Activated B cell treated with CpG ODN at 0.5 μM for 24 hours (primary cell): ENCODE measurements around the gene CEP126. TPM values are rescaled to one million over a fixed set of nuclear protein-coding genes. Genes with fewer than 3 reads are reported as not detected.

ENCODE experiments used
- ATAC-seq: fragments of 200-7000 bp; cut with Tn5 transposase; one replicate; pipeline ENCODE4 v1.10.0; 2021; ENCODE audit warnings: low read depth, mild to moderate bottlenecking, moderate library complexity
- CTCF ChIA-PET: fragments of 350-600 bp; sonication (Branson Sonifier 250); formaldehyde crosslinking; loops from one replicate; lab custom pipeline; 2021; ENCODE audit warnings: antibody characterized with exemption; lab: Charles Lee
- POLR2A ChIA-PET: fragments of 350-600 bp; sonication (Branson Sonifier 250); formaldehyde crosslinking; loops from one replicate; lab custom pipeline; 2021; ENCODE audit warnings: antibody characterized with exemption; lab: Charles Lee
- DNase-seq: peaks from one replicate; pipeline ENCODE4 v3.0.0; 2022
- H3K27ac Mint-ChIP-seq: one replicate; pipeline ENCODE4 v1.8.0; 2020; ENCODE audit warnings: mixed read lengths
- H3K27me3 Mint-ChIP-seq: one replicate; pipeline ENCODE4 v1.8.0; 2021; ENCODE audit warnings: mixed read lengths
- H3K36me3 Mint-ChIP-seq: one replicate; pipeline ENCODE4 v1.8.0; 2021; ENCODE audit warnings: low read depth, mixed read lengths
- H3K4me1 Mint-ChIP-seq: one replicate; pipeline ENCODE4 v1.8.0; 2021; ENCODE audit warnings: mixed read lengths
- H3K4me3 Mint-ChIP-seq: one replicate; pipeline ENCODE4 v1.8.0; 2020; ENCODE audit warnings: mild to moderate bottlenecking, mixed read lengths
- H3K9me3 Mint-ChIP-seq: one replicate; pipeline ENCODE4 v1.8.0; 2020; ENCODE audit warnings: mixed read lengths
- CTCF ChIP-seq: fragments of 200-600 bp; IDR thresholded peaks from one replicate; pipeline ENCODE4 v1.8.0; 2022; ENCODE audit warnings: antibody characterized with exemption, mild to moderate bottlenecking
- intact Hi-C: fragments of 100-400 bp; cut with micrococcal nuclease; formaldehyde crosslinking; loops from one replicate; pipeline ENCODE4 v1.15.1; 2024
- total RNA-seq: library from RNA; stranded (reverse); gene quantifications from 2 replicates; pipeline ENCODE4 v1.2.3, GENCODE V29; 2022

The CEP126 gene
- total RNA-seq, 1 donor from 2014 or later, result 1.5 TPM

GRCh38 chr11:101923554-101923953, 8.7 kb downstream of the CEP126 start:
- no peak for TF ChIP-seq CTCF
- H3K27me3 Mint-ChIP-seq, result no peaks in the 10 kb centered on the region
- no peak for ATAC-seq
- ChIA-PET POLR2A (no interaction called here), CTCF (no interaction called here)
- H3K4me1 Mint-ChIP-seq, result no peaks in the 10 kb centered on the region
- H3K36me3 Mint-ChIP-seq, result no peaks in the 10 kb centered on the region
- intact Hi-C loops, result no loop called here
- H3K27ac Mint-ChIP-seq, result no peak overlapping the region
- no peak overlapping the region for H3K4me3 Mint-ChIP-seq
- H3K9me3 Mint-ChIP-seq, result peaks cover 2% of the 10 kb centered on the region
- no peak for DNase-seq

GRCh38 chr11:101929294-101929915, 14.6 kb downstream of the CEP126 start:
- no peak overlapping the region for H3K27ac Mint-ChIP-seq
- POLR2A ChIA-PET, result no interaction called here
- DNase-seq, result no peak
- H3K4me1 Mint-ChIP-seq, result no peaks in the 10 kb centered on the region
- no peak for TF ChIP-seq CTCF
- intact Hi-C loops, result no loop called here
- no peaks in the 10 kb centered on the region for H3K36me3 Mint-ChIP-seq
- ATAC-seq, result no peak
- peaks cover 2% of the 10 kb centered on the region for H3K9me3 Mint-ChIP-seq
- no peak overlapping the region for H3K4me3 Mint-ChIP-seq
- CTCF ChIA-PET, result interaction anchor here (1.6 kb wide), 1 partner anchor 68 kb away, joined by 3 read pairs; no protein-coding TSS in a partner anchor
- H3K27me3 Mint-ChIP-seq, result no peaks in the 10 kb centered on the region

GRCh38 chr11:101931692-101932091, 16.9 kb downstream of the CEP126 start:
- H3K4me1 Mint-ChIP-seq, result no peaks in the 10 kb centered on the region
- H3K9me3 Mint-ChIP-seq, result peaks cover 2% of the 10 kb centered on the region
- no peak overlapping the region for H3K27ac Mint-ChIP-seq
- ATAC-seq (no peak), DNase-seq (no peak)
- no peak for TF ChIP-seq CTCF
- CTCF ChIA-PET, result interaction anchor here (1.1 kb wide), 1 partner anchor 18 kb away, joined by 3 read pairs; no protein-coding TSS in a partner anchor
- H3K27me3 Mint-ChIP-seq, result no peaks in the 10 kb centered on the region
- intact Hi-C loops, result no loop called here
- H3K36me3 Mint-ChIP-seq, result no peaks in the 10 kb centered on the region
- POLR2A ChIA-PET, result no interaction called here
- H3K4me3 Mint-ChIP-seq, result no peak overlapping the region

- no peak overlapping the region for H3K27ac Mint-ChIP-seq
- POLR2A ChIA-PET, result no interaction called here
- no peak for TF ChIP-seq CTCF
- no peak for DNase-seq
- no peaks in the 10 kb centered on the region for H3K9me3 Mint-ChIP-seq
- intact Hi-C loops, result no loop called here
- no peak overlapping the region for H3K4me3 Mint-ChIP-seq
- no peaks in the 10 kb centered on the region for H3K27me3 Mint-ChIP-seq
- CTCF ChIA-PET, result no interaction called here
- no peak for ATAC-seq
- H3K36me3 Mint-ChIP-seq, result no peaks in the 10 kb centered on the region
- no peaks in the 10 kb centered on the region for H3K4me1 Mint-ChIP-seq
Observed at GRCh38 chr11:101940901-101941520, 26.2 kb downstream of the CEP126 start.

- no peak for ATAC-seq
- Mint-ChIP-seq H3K4me1 (no peaks in the 10 kb centered on the region), H3K27ac (no peak overlapping the region), H3K27me3 (no peaks in the 10 kb centered on the region), H3K4me3 (no peak overlapping the region), H3K36me3 (no peaks in the 10 kb centered on the region), H3K9me3 (no peaks in the 10 kb centered on the region)
- no peak for DNase-seq
- ChIA-PET POLR2A (no interaction called here), CTCF (no interaction called here)
- intact Hi-C loops, result no loop called here
- TF ChIP-seq CTCF, result no peak
Observed at GRCh38 chr11:101944923-101945322, 30.1 kb downstream of the CEP126 start.
